ENCODE results near the gene KRT39. TPM values are rescaled to one million over a fixed set of nuclear protein-coding genes. Genes with fewer than 3 reads are reported as not detected.

KRT39 gene
- polyA plus RNA-seq, 1 donor = not detected

GRCh38 chr17:40909755-40910154 lies 57.0 kb downstream of the KRT39 start:
- Histone ChIP-seq H3K27ac (ENCODE audit: low read length) (no peak overlapping the region), H3K27me3 (ENCODE audit: control insufficient read depth, insufficient read depth, low read length) (no peaks in the 10 kb centered on the region), H3K4me3 (ENCODE audit: low read length) (no peak overlapping the region), H3K9me3 (ENCODE audit: control insufficient read depth, low read depth, low read length) (no peaks in the 10 kb centered on the region), H3K4me1 (ENCODE audit: control insufficient read depth, insufficient read depth, low read length) (peaks cover 5% of the 10 kb centered on the region), H3K36me3 (ENCODE audit: control insufficient read depth, insufficient read depth, low read length) (no peaks in the 10 kb centered on the region)
- 40% methylated on average over 2 of the region's 4 CpGs for WGBS (ENCODE audit: insufficient coverage, low lambda C conversion rate)
- DNase-seq = no peak

- no peak overlapping the region for H3K4me3 ChIP-seq (ENCODE audit: low read length)
- H3K27ac ChIP-seq (ENCODE audit: low read length) = no peak overlapping the region
- no peaks in the 10 kb centered on the region for H3K27me3 ChIP-seq (ENCODE audit: control insufficient read depth, insufficient read depth, low read length)
- no peaks in the 10 kb centered on the region for H3K9me3 ChIP-seq (ENCODE audit: control insufficient read depth, low read depth, low read length)
- H3K36me3 ChIP-seq (ENCODE audit: control insufficient read depth, insufficient read depth, low read length) = no peaks in the 10 kb centered on the region
- H3K4me1 ChIP-seq (ENCODE audit: control insufficient read depth, insufficient read depth, low read length) = peaks cover 9% of the 10 kb centered on the region
- peak; percentile 79 to 80 for DNase-seq
- no CpG with 5 or more reads among the region's 5 CpGs for WGBS (ENCODE audit: insufficient coverage, low lambda C conversion rate)
Measured at GRCh38 chr17:40909351-40909750, 57.4 kb downstream of the KRT39 start.

Other genes with a start within 250 kb of the KRT39 start
- 0.75 TPM for gene KRT25, start 211.6 kb downstream of the KRT39 start, polyA plus RNA-seq
- gene KRT26, start 194.7 kb downstream of the KRT39 start, polyA plus RNA-seq = not detected
- not detected for gene KRT27, start 184.4 kb downstream of the KRT39 start, polyA plus RNA-seq
- not detected for gene KRT28, start 167.0 kb downstream of the KRT39 start, polyA plus RNA-seq
- 40.7 TPM for gene KRT10, start 144.3 kb downstream of the KRT39 start, polyA plus RNA-seq
- gene KRT12, start 99.7 kb downstream of the KRT39 start, polyA plus RNA-seq = 0.16 TPM
- gene KRT20, start 81.7 kb downstream of the KRT39 start, polyA plus RNA-seq = 31.7 TPM
- 0.18 TPM for gene KRT23, start 29.3 kb downstream of the KRT39 start, polyA plus RNA-seq
- gene KRT40, start 17.4 kb upstream of the KRT39 start, polyA plus RNA-seq = 0.07 TPM
- gene KRTAP3-3, start 27.2 kb upstream of the KRT39 start, polyA plus RNA-seq = not detected
- gene KRTAP3-2, start 33.0 kb upstream of the KRT39 start, polyA plus RNA-seq = not detected
- not detected for gene KRTAP3-1, start 42.2 kb upstream of the KRT39 start, polyA plus RNA-seq
- gene KRTAP1-5, start 60.3 kb upstream of the KRT39 start, polyA plus RNA-seq = not detected
- not detected for gene KRTAP1-4, start 63.2 kb upstream of the KRT39 start, polyA plus RNA-seq
- not detected for gene KRTAP1-3, start 67.9 kb upstream of the KRT39 start, polyA plus RNA-seq
- not detected for gene KRTAP1-1, start 74.5 kb upstream of the KRT39 start, polyA plus RNA-seq
- gene KRTAP2-1, start 80.4 kb upstream of the KRT39 start, polyA plus RNA-seq = not detected
- gene KRTAP2-2, start 88.3 kb upstream of the KRT39 start, polyA plus RNA-seq = not detected
- gene KRTAP2-3, start 93.2 kb upstream of the KRT39 start, polyA plus RNA-seq = not detected
- gene KRTAP2-4, start 98.9 kb upstream of the KRT39 start, polyA plus RNA-seq = not detected
- not detected for gene KRTAP4-7, start 117.2 kb upstream of the KRT39 start, polyA plus RNA-seq
- not detected for gene KRTAP4-8, start 131.2 kb upstream of the KRT39 start, polyA plus RNA-seq
- gene KRTAP4-16, start 135.3 kb upstream of the KRT39 start, polyA plus RNA-seq = not detected
- not detected for gene KRTAP4-9, start 138.4 kb upstream of the KRT39 start, polyA plus RNA-seq
- gene KRTAP4-11, start 151.4 kb upstream of the KRT39 start, polyA plus RNA-seq = not detected
- gene KRTAP4-12, start 157.2 kb upstream of the KRT39 start, polyA plus RNA-seq = not detected
- gene KRTAP4-6, start 173.6 kb upstream of the KRT39 start, polyA plus RNA-seq = not detected
- gene KRTAP4-5, start 182.9 kb upstream of the KRT39 start, polyA plus RNA-seq = not detected
- not detected for gene KRTAP4-4, start 193.8 kb upstream of the KRT39 start, polyA plus RNA-seq
- not detected for gene KRTAP4-3, start 201.3 kb upstream of the KRT39 start, polyA plus RNA-seq
- not detected for gene KRTAP4-2, start 211.3 kb upstream of the KRT39 start, polyA plus RNA-seq
- gene KRTAP4-1, start 218.0 kb upstream of the KRT39 start, polyA plus RNA-seq = not detected
- not detected for gene KRTAP9-1, start 222.9 kb upstream of the KRT39 start, polyA plus RNA-seq

All from large intestine (tissue), 3 donors.